Urothelium cell line (cell line): Measurements from ENCODE around the gene MSH4.
A peak's percentile ranks its signal among the peaks of the same experiment; 100 is the strongest.
"Not testable (repeated sequence)": the region's sequence is repeated elsewhere in the genome, so short reads cannot be mapped to it uniquely, and the experiment has no call there.

Experiments used
- DNase-seq: peaks from one replicate; pipeline ENCODE4 v3.0.0; 2011; ENCODE audit warnings: low spot score, mixed read lengths
- FAIRE-seq: peaks from 2 replicates; lab custom pipeline; 2011; peaks lifted over from hg19 to GRCh38; lab: Jason Lieb, UNC

The MSH4 gene

DNA sequence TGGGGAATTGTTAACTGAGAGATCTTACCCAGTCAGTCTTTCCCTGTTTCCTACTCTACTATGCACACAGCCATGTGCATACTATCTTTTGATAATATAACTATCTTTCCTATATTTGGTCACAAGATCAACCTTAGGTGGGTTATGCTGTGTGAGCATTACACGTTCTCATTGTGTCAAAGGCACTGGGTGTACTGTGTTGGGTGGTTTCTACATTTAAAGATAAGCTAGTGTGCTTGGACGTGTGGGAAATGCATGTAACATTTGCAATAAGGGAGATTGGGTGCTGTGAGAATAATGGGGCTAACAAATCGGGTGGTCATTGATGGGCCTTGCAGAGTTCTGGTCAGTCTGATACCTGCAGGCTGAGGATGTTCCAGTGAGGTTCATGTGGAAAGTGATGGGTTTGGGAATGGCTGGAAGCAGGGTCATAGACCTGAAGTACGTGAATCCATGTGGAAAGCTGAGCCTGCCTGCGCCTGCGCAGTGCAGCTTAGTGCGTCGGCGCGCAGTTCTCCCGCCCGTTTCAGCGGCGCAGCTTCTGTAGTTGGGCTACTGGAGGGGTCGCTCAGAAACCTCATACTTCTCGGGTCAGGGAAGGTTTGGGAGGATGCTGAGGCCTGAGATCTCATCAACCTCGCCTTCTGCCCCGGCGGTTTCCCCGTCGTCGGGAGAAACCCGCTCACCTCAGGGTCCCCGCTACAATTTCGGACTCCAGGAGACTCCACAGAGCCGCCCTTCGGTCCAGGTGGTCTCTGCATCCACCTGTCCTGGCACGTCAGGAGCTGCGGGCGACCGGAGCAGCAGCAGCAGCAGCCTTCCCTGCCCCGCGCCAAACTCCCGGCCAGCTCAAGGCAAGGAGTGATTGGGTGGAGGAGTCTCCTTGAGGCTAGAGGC lies at the start of gene MSH4:
Gene MSH4, plus strand, starts transcription at position 507 of the 897 bp plus-strand sequence. Its CDS starts 104 bp downstream, at position 611.
- FAIRE-seq = no peak
- no peak for DNase-seq

DNA sequence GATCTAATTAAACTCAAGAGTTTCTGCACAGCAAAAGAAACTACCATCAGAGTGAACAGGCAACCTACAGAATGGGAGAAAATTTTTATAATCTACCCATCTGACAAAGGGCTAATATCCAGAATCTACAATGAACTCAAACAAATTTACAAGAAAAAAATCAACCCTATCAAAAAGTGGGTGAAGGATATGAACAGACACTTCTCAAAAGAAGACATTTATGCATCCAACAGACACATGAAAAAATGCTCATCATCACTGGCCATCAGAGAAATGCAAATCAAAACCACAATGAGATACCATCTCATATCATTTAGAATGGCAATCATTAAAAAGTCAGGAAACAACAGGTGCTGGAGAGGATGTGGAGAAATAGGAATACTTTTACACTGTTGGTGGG lies 39.5 kb upstream of the MSH4 start:
- FAIRE-seq, DNase-seq: not testable (repeated sequence)

DNA sequence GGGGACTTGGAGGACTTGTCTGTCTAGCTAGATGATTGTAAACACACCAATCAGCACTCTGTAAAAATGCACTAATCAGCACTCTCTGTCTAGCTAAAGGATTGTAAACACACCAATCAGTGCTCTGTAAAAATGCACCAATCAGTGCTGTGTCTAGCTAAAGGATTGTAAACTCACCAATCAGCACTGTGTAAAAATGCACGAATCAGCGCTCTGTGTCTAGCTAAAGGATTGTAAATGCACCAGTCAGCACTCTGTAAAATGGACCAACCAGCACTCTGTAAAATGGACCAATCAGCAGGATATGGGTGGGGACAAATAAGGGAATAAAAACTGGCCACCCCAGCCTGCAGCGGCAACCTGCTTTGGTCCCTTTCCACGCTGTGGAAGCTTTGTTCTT lies 38.1 kb upstream of the MSH4 start:
- FAIRE-seq, DNase-seq: not testable (repeated sequence)

DNA sequence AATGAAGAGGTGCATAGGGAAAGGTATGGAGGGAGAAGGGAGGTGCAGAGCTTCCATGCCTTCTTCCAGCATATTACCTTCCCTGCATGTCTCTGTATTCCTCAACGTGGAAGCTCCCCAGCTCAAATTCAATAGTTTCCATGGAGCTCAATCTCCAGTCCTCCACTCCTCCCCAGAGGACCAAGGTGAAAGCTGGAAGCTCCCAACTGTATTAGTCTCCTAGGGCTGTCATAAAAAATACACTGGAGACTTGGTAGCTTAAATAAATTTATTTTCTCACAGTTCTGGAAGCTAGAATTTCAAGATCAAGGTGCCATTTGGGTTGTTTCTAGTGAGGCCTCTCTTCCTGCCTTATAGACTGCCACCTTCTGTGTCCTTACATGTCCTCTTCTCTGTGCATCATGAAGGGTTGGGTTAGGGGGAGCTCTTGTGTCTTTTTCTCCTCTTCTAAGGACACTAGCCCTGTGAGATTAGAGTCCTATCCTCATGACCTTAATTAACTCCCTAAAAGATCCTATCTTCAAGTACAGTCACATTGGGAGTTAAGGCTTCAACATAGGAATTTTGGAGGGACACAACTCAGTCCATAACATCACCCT lies 32.5 kb upstream of the MSH4 start:
- DNase-seq (no peak), FAIRE-seq (no peak)

DNA sequence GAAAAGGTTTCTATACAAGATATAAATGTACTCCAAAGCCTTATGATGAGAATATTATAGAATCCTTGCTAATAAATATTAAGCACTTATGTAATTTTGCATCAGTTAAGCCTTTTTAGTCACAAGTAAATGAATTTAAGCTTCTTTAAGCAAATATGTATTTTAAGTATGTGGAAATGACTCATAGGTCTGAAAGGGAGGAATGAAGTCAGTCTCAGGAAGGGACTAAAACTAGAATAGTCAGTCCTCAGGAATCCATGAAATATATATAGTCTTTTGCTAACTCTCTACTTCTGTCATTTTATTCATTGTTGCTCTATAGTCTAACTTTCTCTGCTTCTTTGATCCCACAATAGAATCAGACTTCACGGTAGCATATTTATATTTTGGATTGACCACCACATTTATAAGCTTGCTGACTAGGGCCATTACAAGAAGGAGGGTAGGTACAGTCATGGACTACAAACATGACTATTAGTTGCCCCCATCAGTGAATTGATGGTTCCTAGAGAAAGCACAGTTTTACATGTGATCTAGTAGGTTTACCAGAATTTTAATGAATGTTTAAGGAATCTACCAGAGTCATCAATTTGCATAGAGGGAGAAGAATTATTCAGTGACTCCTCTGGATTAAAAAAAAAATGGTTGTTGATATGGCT lies 30.9 kb upstream of the MSH4 start:
- DNase-seq (peak; percentile 35), FAIRE-seq (no peak)

DNA sequence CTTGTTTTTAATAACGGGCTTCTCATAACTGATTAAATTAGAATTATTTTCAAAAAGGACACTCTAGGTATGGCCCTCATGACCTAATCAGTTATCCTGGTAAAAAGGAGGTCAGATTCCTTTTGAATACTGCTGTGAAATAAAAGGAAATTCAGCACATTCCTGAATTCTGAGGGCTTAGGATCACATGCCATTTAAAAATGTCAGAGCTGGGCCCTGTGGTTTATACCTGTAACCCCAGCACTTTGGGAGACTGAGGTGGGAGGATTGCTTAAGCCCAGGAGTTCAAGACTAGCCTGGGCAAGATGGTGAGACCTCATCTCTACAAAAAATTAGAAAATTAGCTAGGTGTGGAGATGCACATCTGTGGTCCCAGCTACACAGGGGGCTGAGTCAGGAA lies 28.7 kb upstream of the MSH4 start:
- FAIRE-seq = no peak
- peak; percentile 13 for DNase-seq

DNA sequence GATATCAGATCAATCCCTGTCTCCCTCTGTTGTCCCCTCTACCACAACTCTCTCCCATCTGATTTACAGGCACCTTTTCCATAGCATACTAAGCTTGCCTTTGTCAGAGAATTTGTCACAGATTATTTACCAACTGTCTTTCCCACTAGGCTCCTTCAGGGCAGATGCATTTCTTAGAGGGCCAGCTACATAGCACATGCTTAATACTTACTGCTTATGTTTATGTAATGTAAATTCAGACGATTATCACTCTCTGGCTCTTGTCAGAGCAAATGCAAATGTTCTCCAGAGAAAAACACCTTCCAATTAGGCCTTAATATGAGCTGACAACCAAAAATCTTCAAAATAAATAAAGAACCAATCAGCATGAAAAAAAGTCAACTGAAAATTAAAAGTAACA lies 25.9 kb upstream of the MSH4 start:
- DNase-seq (no peak), FAIRE-seq (no peak)

DNA sequence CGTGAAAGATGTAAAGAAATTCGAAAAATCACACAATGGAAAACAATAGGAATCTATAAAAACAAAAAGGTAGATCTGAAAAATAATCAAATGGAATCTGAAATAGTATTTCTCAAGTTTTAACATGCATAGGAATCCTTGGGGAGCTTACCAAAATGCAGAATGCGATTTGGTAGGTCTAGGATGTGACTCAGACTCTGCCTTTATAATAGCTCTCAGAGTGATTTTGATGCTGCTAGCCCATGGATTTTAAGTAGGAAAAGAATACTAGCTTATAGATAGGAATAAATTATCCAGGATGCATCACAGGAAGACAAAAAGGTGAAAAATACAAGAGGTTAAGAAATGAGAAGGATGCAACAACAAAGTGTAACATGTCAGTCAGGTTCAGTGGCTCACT lies 24.7 kb upstream of the MSH4 start:
- no peak for DNase-seq
- FAIRE-seq = no peak

DNA sequence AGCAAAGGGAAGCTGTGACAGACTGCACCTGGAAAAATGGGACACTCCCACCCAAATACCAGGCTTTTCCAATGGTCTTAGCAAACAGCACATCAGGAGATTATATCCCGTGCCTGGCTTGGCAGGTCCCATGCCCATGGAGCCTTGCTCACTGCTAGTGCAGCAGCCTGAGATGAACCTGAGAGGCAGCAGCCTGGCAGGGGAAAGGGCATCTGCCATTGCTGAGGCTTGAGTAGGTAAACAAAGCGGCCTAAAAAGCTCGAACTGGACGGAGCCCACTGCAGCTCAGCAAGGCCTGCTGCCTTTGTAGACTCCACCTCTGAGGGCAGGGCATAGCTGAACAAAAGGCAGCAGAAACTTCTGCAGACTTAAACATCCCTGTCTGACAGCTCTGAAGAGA lies 18.9 kb upstream of the MSH4 start:
- DNase-seq, FAIRE-seq: not testable (repeated sequence)

DNA sequence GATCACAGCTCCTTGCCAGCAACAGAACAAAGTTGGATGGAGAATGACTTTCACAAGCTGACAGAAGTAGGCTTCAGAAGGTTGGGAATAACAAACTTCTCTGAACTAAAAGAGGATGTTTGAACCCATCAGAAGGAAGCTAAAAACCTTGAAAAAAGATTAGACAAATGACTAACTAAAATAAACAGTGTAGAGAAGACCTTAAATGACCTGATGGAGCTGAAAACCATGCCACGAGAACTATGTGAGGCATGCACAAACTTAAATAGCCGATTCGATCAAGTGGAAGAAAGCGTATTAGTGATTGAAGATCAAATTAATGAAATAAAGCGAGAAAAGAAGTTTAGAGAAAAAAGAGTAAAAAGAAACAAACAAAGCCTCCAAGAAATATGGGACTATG lies 18.0 kb upstream of the MSH4 start:
- not testable (repeated sequence) for DNase-seq, FAIRE-seq

DNA sequence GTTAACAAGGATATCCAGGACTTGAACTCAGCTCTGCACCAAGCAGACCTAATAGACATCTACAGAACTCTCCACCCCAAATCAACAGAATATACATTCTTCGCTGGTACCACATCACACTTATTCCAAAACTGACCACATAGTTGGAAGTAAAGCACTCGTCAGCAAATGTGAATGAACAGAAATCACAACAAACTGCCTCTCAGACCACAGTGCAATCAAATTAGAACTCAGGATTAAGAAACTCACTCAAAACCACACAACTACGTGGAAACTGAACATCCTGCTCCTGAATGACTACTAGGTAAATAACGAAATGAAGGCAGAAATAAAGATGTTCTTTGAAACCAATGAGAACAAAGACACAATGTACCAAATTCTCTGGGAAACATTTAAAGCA lies 16.5 kb upstream of the MSH4 start:
- DNase-seq, FAIRE-seq: not testable (repeated sequence)

DNA sequence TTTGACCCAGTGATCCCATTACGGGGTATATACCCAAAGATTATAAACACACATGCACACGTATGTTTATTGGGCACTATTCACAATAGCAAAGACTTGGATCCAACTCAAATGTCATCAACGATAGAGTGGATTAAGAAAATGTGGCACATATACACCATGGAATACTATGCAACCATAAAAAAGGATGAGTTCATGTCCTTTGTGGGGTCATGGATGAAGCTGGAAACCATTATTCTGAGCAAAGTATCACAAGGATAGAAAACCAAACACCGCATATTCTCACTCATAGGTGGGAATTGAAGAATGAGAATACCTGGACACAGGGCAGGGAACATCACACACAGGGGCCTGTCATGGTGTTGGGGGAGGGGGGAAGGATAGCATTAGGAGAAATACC lies 12.8 kb upstream of the MSH4 start:
- not testable (repeated sequence) for DNase-seq, FAIRE-seq

DNA sequence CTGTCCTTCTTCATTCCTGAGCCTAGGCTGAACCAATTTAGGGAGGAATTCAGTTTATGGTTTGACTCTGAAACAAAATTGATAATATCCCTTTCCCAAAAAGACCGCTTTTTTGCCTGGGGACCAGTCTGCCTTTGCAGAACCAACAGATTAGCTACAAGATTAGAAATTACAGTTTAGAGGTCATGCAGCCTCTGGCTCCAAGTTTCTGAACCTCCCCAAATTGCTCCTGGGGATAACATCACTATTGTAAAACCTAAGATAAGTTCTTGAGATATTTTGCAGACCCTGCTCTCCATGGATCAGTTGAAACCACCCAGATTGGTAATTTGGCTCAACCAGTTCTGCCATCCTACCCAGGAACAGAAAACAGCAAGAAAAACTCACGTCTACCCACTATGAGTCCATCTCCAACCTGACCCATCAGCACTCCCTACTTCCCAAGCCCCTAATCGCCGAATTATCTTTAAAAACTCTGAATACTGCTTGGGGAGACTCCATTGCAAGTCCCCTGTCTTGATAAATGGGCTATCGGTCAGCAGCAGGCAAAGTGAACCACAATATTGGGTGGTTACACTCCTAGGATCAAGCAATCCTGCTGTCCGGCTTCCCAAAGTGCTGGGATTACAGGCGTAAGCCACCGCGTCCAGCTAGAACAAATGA lies 11.2 kb upstream of the MSH4 start:
- FAIRE-seq = no peak
- DNase-seq = no peak

DNA sequence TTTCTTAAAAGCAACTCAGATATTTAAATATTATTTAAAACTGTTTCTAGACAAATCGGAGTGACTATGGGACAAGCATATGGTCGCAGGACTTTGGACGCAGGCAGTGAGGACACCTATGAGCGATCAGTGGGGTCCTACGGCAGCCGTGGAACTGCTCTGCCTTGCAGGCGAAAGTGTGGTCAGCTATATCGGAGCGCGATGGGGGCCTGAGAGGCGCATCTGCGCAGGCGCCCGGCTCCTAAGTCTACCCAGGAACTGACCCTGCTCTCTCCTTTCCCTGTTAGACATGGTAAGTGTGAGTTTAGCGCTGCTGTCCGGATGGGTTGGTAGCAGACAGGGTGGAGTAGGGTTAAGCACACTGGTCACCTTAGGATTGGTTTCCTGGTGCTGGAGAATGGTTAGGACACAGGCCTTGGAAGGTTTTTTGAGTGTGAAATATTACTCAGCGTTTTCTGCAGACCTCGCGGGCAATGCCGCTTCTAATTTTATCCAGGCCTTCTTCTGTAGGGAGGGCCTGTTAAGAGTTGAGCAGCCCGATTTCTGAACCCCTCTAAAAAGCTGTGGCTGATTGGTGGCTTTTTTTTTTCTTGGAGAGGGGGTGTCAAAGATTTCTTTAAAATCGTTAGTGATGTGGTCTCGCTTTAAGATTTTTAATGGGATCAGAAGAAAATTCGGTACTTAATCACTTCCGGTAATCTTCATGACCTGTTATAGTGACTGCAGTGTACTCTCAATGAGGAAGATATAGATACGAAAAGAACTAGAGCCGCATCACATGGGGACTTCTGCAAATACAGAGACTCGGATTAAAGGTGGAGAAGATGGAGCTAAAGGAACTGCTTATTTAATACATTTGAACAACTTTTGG lies 10.5 kb upstream of the MSH4 start, which contains the start of gene RABGGTB:
Gene RABGGTB, plus strand, starts transcription at position 274 of the 871 bp plus-strand sequence. Its CDS starts 16 bp downstream, at position 290.
- FAIRE-seq = peak; percentile 5

DNA sequence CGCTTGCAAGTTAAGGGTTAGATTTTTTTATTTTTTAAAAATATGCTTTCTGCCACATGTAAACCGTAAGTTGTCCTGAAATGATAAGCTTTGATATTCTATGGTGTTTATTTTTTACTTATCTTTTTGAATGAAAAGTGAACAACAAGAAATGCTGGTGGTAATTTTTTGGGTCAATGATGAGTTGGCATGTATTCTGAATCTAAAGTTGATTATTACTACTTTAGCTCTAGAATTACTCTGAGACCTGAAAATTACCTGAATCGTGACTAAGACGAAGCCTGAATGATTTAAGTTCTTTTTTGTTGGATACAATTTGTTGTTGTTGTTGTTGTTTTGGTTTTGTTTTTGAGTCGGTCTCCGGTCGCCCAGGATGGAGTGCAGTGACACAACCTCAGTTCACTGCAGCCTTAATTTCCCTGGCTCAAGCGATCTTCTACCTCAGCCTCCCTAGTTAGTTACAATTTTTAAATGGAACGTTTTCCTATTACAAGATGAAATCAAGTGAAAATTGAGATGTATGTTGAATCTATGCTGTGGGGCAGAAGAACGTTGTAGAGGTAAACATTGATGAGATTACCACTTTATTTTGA lies 9.7 kb upstream of the MSH4 start:
- FAIRE-seq (no peak), DNase-seq (no peak)

More for the DNA sequence above, 10.5 kb upstream of the MSH4 start, which contains the start of gene RABGGTB:
- DNase-seq = peak; percentile 95

DNA sequence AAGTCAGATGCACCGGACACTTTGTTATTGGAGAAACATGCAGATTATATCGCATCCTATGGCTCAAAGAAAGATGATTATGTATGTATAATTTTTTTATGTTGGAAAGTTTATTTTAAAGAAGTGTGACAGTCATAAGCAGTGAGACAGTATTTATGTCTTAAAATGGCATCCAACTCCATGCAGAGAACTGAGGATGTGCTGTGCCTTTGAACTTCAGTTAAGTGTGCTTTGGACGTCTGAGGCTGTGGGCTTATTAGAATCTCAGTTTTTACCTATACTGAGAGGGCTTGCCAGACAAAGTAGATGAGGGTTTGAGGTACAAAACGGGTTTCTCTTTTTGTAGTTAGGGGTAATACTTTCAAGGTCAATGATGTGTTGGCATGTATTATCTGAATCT lies 9.2 kb upstream of the MSH4 start:
- no peak for DNase-seq
- FAIRE-seq = no peak

DNA sequence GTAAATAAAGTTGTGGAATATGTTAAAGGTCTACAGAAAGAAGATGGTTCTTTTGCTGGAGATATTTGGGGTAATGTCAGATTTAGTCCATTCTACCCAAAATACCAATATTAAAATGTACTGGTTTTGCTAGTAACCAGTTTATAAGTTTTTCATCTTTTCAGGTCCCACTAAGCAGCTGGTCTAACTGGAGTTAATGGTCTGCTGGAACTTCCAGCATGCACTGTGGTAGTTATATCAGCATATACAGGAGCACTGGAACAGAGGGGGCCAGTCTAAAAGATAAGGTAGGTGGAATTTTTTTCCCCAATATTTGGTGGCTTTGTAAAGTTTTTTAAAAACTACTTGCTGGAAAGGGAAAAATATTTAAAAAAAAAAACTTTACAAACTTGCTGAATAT lies 6.7 kb upstream of the MSH4 start:
- DNase-seq = no peak

DNA sequence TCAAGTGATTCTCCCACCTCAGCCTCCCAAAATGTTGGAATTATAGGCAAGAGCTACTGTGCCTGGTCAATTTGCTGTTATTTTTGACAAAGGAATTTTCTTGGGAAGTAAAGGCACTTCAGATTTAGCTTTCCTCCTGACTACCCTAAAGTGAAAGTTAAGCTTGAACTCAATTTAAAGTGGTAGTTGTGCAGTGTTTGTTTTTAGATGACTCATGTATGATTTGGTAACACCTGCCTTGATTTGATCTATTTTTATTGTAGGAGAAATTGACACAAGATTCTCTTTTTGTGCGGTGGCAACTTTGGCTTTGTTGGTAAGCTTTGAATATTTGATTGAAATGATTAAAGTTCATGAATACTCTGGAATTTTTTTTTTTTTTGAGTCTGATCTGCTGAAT lies 5.7 kb upstream of the MSH4 start:
- no peak for FAIRE-seq

More for the DNA sequence above, 6.7 kb upstream of the MSH4 start:
- FAIRE-seq = no peak

DNA sequence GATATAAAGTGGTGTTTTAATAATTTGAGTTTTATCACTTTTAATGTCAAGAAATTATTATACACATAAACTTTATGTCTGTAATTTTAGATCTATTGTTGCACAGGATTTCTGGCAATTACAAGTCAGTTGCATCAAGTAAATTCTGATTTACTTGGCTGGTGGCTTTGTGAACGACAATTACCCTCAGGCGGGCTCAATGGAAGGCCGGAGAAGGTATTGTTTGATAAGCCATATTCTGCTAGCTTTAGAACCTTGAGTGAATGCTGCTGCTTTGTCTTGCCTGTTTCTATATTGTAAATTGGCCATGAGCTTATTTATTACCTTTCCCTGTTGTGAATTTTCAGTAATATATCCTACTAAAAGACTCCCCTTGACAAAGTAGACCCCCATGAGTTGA lies 4.6 kb upstream of the MSH4 start:
- FAIRE-seq = no peak
- no peak for DNase-seq

More for the DNA sequence above, 5.7 kb upstream of the MSH4 start:
- DNase-seq = no peak
